ENCODE data around the gene CYGB.

Gene CYGB

DNA sequence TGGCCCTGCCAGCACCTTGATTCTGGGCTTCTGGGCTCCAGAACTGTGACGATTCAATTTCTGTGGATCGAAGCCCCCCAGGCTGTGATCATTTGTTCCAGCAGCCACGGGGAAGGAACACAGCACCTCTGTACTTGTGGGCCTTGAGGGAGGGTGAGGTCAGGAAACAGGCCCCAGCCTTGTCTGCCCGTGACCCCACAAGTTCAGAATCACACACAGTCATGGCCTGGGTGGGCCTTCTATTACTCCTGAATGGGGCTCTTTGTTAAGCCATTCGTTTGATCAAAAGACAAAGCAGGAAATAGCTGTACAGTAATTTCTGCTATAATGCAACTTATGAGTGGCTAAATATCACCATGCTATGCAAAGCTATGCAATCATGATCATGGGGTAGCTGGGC, 38.1 kb upstream of the CYGB start:
- no peak overlapping the region for H3K4me3 ChIP-seq (ENCODE audit: low read depth, low read length)
- DNase-seq: no peak
- TF ChIP-seq, protein P1, sequence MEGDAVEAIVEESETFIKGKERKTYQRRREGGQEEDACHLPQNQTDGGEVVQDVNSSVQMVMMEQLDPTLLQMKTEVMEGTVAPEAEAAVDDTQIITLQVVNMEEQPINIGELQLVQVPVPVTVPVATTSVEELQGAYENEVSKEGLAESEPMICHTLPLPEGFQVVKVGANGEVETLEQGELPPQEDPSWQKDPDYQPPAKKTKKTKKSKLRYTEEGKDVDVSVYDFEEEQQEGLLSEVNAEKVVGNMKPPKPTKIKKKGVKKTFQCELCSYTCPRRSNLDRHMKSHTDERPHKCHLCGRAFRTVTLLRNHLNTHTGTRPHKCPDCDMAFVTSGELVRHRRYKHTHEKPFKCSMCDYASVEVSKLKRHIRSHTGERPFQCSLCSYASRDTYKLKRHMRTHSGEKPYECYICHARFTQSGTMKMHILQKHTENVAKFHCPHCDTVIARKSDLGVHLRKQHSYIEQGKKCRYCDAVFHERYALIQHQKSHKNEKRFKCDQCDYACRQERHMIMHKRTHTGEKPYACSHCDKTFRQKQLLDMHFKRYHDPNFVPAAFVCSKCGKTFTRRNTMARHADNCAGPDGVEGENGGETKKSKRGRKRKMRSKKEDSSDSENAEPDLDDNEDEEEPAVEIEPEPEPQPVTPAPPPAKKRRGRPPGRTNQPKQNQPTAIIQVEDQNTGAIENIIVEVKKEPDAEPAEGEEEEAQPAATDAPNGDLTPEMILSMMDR (IDR thresholded peaks at IDR 0.05; ENCODE audit: low read depth, low read length, missing control alignments): no peak

DNA sequence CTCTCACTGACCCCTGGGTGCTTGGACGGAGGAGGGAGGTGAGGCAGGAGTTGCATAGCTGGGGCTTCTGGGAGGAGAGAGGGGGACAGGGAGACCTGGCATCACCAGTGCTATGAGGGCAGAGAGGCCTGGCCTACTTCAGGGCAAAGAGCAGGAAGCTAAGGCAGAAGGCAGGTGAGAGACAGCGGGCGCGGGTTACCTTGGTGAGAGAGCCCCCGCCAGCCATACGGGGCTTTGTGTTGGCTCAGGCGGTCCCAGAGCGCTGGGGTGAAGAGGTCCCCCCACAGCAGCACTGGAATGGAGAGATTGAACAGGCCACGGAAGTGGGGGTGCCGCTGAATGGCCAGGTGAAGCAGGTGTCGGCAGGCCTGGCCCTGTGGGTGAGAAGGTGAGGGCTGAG, 36.7 kb upstream of the CYGB start:
- H3K4me3 ChIP-seq (ENCODE audit: low read depth, low read length): no peak overlapping the region
- TF ChIP-seq, protein P1 (IDR thresholded peaks at IDR 0.05; ENCODE audit: low read depth, low read length, missing control alignments): no peak
- no peak for DNase-seq
- no peak overlapping the region for H3K27ac ChIP-seq
- in situ Hi-C loops (cut with HindIII; ENCODE audit: low pct_ligation_motif_present, low sequenced_read_pairs): no loop called here
- H3K36me3 ChIP-seq (replicated peaks): no peaks in the 10 kb centered on the region
- H3K27me3 ChIP-seq (replicated peaks): no peaks in the 10 kb centered on the region

More for the DNA sequence above, 38.1 kb upstream of the CYGB start:
- Histone ChIP-seq H3K27ac (no peak overlapping the region), H3K36me3 (replicated peaks) (no peaks in the 10 kb centered on the region), H3K27me3 (replicated peaks) (no peaks in the 10 kb centered on the region)
- in situ Hi-C loops (cut with HindIII; ENCODE audit: low pct_ligation_motif_present, low sequenced_read_pairs): no loop called here

DNA sequence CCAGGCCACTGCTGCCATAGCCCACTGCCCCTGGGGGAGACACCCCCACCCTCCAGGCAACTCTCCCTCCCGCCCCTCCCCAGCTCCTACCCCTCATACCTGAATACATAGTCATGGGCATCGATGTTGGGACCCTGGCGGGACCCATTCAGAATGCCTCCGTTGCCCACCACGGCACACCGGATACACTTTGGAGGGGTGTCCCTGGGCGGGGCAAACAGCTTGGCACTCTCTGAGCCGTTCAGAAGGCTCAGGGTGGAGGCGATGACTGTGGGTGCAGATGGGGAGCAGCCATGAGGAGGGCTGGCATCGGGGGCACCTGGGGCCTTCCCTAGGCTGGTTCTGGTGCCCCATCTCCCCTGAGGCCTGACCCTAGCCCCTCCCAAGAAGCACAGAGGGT, 35.6 kb upstream of the CYGB start:
- H3K4me3 ChIP-seq (ENCODE audit: low read depth, low read length): no peak overlapping the region
- H3K36me3 ChIP-seq (replicated peaks): no peaks in the 10 kb centered on the region
- no peak overlapping the region for H3K27ac ChIP-seq
- no peaks in the 10 kb centered on the region for H3K27me3 ChIP-seq (replicated peaks)
- in situ Hi-C loops (cut with HindIII; ENCODE audit: low pct_ligation_motif_present, low sequenced_read_pairs): no loop called here
- no peak for DNase-seq
- TF ChIP-seq, protein P1 (IDR thresholded peaks at IDR 0.05; ENCODE audit: low read depth, low read length, missing control alignments): no peak

DNA sequence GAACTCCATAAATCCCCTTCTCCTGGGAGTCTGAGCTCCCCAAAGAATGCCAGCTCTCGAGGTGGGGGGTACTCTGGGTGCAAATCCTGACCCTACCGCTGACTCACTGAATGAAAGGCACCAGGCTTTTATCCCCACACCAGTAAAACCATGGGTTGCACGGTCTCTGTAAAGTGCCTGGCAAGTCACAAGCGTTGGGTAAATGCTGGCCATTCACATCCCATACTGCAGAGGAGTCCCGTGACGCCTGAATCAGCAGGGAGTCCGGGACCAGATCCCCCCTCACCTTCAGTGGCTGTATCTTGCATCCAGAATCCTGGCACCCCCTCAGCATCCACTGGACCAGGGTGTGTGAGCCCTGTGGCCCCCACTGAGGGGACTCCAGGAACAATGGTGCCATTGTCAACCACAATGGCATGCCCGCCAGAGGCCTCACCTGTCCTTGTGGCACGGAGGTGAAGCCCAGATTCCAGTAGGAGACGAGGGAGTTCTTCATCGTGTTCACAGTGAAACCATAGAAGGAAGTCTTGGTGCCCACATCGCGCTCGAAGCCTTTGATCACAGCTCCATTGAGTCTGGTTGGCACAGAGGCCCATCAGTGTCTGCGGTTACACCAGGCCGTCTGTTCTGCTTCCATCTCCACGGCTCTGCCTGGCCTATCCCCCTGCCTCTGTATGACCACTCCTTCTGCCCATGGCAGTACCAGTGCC, 34.8 kb upstream of the CYGB start:
- in situ Hi-C loops (cut with HindIII; ENCODE audit: low pct_ligation_motif_present, low sequenced_read_pairs): no loop called here
- H3K36me3 ChIP-seq (replicated peaks): no peaks in the 10 kb centered on the region

DNA sequence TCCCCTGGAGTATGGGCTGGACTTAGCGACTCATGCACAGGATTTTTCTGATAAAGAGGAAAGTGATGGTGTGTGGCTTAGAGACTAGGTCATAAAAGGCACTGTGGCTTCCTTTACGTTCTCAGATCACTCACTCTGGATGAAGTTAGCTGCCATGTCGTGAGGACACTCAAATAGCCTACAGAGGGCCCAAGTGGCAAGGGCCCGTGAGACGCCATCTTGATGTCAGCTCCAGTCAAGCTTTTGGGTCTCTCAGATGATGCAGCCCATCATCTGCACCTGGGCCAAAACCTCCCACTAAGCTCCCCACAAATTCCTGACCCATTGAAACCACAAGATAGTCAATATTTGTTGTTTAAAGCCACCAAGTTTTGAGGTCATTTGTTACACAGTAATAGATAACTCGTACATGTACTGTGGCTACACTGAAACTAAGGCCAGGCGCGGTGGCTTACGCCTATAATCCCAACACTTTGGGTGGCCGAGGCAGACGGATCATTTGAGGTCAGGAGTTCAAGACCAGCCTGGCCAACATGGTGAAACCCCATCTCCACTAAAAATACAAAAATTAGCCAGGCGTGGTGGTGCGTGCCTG, 33.5 kb upstream of the CYGB start:
- in situ Hi-C loops (cut with HindIII; ENCODE audit: low pct_ligation_motif_present, low sequenced_read_pairs): no loop called here
- TF ChIP-seq, protein P1 (IDR thresholded peaks at IDR 0.05; ENCODE audit: low read depth, low read length, missing control alignments): no peak
- Histone ChIP-seq H3K36me3 (replicated peaks) (peaks cover 2% of the 10 kb centered on the region), H3K27me3 (replicated peaks) (no peaks in the 10 kb centered on the region), H3K27ac (no peak overlapping the region), H3K4me3 (ENCODE audit: low read depth, low read length) (no peak overlapping the region)
- DNase-seq: no peak

More for the DNA sequence above, 34.8 kb upstream of the CYGB start:
- TF ChIP-seq, protein P1 (IDR thresholded peaks at IDR 0.05; ENCODE audit: low read depth, low read length, missing control alignments): no peak
- H3K27ac ChIP-seq: no peak overlapping the region
- no peaks in the 10 kb centered on the region for H3K27me3 ChIP-seq (replicated peaks)
- DNase-seq: no peak
- no peak overlapping the region for H3K4me3 ChIP-seq (ENCODE audit: low read depth, low read length)

Data from brain microvascular endothelial cell (primary cell).